Stimulated activated CD8-positive, alpha-beta memory T cell treated with anti-CD3 and anti-CD28 coated beads, Interleukin-7, amount 100 ng/mL, for 1 hour (primary cell): ENCODE results near the gene DGKI.
"Not testable (repeated sequence)": the region's sequence is repeated elsewhere in the genome, so short reads cannot be mapped to it uniquely, and the experiment has no call there.

Source experiments
- DNase-seq, 2 donors: peaks; one replicate each; pipeline ENCODE4 v3.0.0-alpha.2; 2020; ENCODE audit warnings: low read depth in 2 of 2

The DGKI gene

GRCh38 chr7:137734221-137734620 lies 112.6 kb downstream of the DGKI start:
- DNase-seq = no peak

GRCh38 chr7:137732168-137732567 lies 114.6 kb downstream of the DGKI start:
- no peak for DNase-seq

- no peak for DNase-seq
Measured at GRCh38 chr7:137731436-137731835, 115.3 kb downstream of the DGKI start.

GRCh38 chr7:137728426-137728825 lies 118.3 kb downstream of the DGKI start:
- DNase-seq = no peak

- DNase-seq = no peak
Measured at GRCh38 chr7:137727413-137727812, 119.4 kb downstream of the DGKI start.

- no peak for DNase-seq
Measured at GRCh38 chr7:137718355-137718754, 128.4 kb downstream of the DGKI start.

GRCh38 chr7:137717811-137718271 lies 128.9 kb downstream of the DGKI start:
- no peak for DNase-seq

GRCh38 chr7:137717045-137717444 lies 129.7 kb downstream of the DGKI start:
- no peak for DNase-seq

- no peak for DNase-seq
Measured at GRCh38 chr7:137716061-137716460, 130.7 kb downstream of the DGKI start.

- no peak for DNase-seq
Measured at GRCh38 chr7:137715533-137715932, 131.2 kb downstream of the DGKI start.

GRCh38 chr7:137715121-137715520 lies 131.7 kb downstream of the DGKI start:
- no peak for DNase-seq

GRCh38 chr7:137706330-137706729 lies 140.4 kb downstream of the DGKI start:
- not testable (repeated sequence) for DNase-seq

GRCh38 chr7:137704723-137705122 lies 142.1 kb downstream of the DGKI start:
- DNase-seq = no peak

- DNase-seq = no peak
Measured at GRCh38 chr7:137703291-137704010, 143.3 kb downstream of the DGKI start.

- DNase-seq = no peak
Measured at GRCh38 chr7:137696988-137697387, 149.8 kb downstream of the DGKI start.

- no peak for DNase-seq
Measured at GRCh38 chr7:137696376-137696775, 150.4 kb downstream of the DGKI start.

GRCh38 chr7:137695942-137696341 lies 150.8 kb downstream of the DGKI start:
- DNase-seq = no peak

GRCh38 chr7:137695494-137695893 lies 151.3 kb downstream of the DGKI start:
- no peak for DNase-seq

GRCh38 chr7:137694405-137694804 lies 152.4 kb downstream of the DGKI start:
- DNase-seq = no peak

- DNase-seq = no peak
Measured at GRCh38 chr7:137692399-137692798, 154.4 kb downstream of the DGKI start.

GRCh38 chr7:137691566-137691965 lies 155.2 kb downstream of the DGKI start:
- DNase-seq = no peak

GRCh38 chr7:137690635-137691034 lies 156.1 kb downstream of the DGKI start:
- no peak for DNase-seq

- no peak for DNase-seq
Measured at GRCh38 chr7:137689761-137690160, 157.0 kb downstream of the DGKI start.
